ENCODE measurements around the gene UTP20. TPM values are rescaled to one million over a fixed set of nuclear protein-coding genes. Genes with fewer than 3 reads are reported as not detected.
"Not testable (repeated sequence)": the region's sequence is repeated elsewhere in the genome, so short reads cannot be mapped to it uniquely, and the experiment has no call there.

The UTP20 gene
- total and polyA plus RNA-seq, 2 donors (not counting 1 experiment from before 2014, with no cell fraction given): 3.0 to 19.7 TPM

DNA sequence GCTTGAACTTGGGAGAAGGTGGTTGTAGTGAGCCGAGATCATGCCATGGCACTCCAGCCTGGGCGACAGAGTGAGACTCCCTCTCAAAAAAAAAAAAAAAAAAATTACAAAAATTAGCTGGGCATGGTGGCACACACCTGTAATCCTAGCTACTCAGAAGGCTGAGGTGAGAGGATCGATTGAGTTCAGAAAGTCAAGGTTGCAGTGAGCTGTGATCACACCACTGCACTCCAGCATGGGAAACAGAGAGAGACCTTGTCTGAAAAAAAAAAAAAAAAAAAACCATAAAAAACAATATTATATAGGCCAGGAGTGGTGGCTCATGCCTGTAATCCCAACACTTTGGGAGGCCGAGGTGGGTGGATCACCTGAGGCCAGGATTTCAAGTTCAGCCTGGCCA is 142.2 kb downstream of the UTP20 start:
- H3K79me2 ChIP-seq (ENCODE audit: control insufficient read depth, insufficient read depth, low read length); H3K27ac Mint-ChIP-seq; H3K4me2 ChIP-seq (replicated peaks; ENCODE audit: low read depth, low read length, poor library complexity, severe bottlenecking); H3K9me3 Mint-ChIP-seq (ENCODE audit: insufficient read depth); H3K27me3 ChIP-seq (replicated peaks in 1 of 4; ENCODE audit: control extremely low read depth in 1 of 4, control insufficient read depth in 3 of 4, insufficient read depth in 4 of 4, low read length in 3 of 4); H3K36me3 ChIP-seq (replicated peaks in 1 of 2; ENCODE audit: control extremely low read depth in 1 of 2, control insufficient read depth in 1 of 2, extremely low read depth in 1 of 2, insufficient read depth in 2 of 2, low read length in 1 of 2); ATAC-seq (ENCODE audit: low read depth); H2AFZ ChIP-seq (ENCODE audit: insufficient read depth, low read depth, low read length, poor library complexity, severe bottlenecking); intact Hi-C loops (cut with micrococcal nuclease); H4K20me1 ChIP-seq (ENCODE audit: control insufficient read depth, insufficient read depth, low read length, poor library complexity, severe bottlenecking); CTCF ChIA-PET; H3K4me3 ChIP-seq (ENCODE audit: control extremely low read depth in 1 of 5, extremely low read depth in 1 of 5, insufficient read depth in 1 of 5, low read depth in 2 of 5, low read length in 4 of 5); POLR2A ChIA-PET; H3K4me1 ChIP-seq (ENCODE audit: control insufficient read depth in 2 of 2, insufficient read depth in 2 of 2, low read length in 2 of 2); H3K27me3 Mint-ChIP-seq; DNase-seq; H3K9me3 ChIP-seq (ENCODE audit: control extremely low read depth in 1 of 3, control insufficient read depth in 2 of 3, insufficient read depth in 1 of 3, low read length in 2 of 3); H3K4me3 Mint-ChIP-seq; H3K27ac ChIP-seq (ENCODE audit: low read length in 2 of 2); H3K9ac ChIP-seq (ENCODE audit: low read length); H3K4me1 Mint-ChIP-seq: not testable (repeated sequence)
- no CpG with 5 or more reads among the region's 4 CpGs for WGBS (ENCODE audit: insufficient coverage)

DNA sequence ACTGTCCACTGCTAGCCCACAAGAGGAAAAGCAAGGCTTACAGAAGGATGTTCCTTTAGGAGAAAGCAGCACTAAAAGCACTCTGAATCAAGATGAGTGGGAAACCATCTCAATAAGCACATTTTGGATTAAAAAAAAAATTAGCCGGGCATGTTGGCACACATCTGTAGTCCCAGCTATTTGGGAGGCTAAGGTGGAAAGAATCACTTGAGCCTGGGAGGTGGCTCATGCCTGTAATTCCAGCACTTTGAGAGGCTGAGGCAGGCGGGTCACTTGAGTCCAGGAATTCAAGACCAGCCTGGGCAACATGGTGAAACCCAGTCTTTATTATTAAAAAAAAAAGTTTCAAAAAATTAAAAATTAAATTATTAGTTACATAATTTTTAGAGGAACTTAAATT is 144.7 kb downstream of the UTP20 start:
- H3K79me2 ChIP-seq (ENCODE audit: control insufficient read depth, insufficient read depth, low read length): no peaks in the 10 kb centered on the region
- Mint-ChIP-seq H3K4me1 (no peaks in the 10 kb centered on the region), H3K27ac (no peak overlapping the region), H3K27me3 (peaks cover 11% of the 10 kb centered on the region), H3K4me3 (no peak overlapping the region), H3K9me3 (ENCODE audit: insufficient read depth) (no peaks in the 10 kb centered on the region)
- H3K4me1 ChIP-seq (ENCODE audit: control insufficient read depth in 2 of 2, insufficient read depth in 2 of 2, low read length in 2 of 2): no peaks in the 10 kb centered on the region
- ATAC-seq (ENCODE audit: low read depth) (no peak), DNase-seq (no peak)
- H3K9ac ChIP-seq (ENCODE audit: low read length): no peak overlapping the region
- TF ChIP-seq CTCF (IDR thresholded peaks at IDR 0.05): no peak
- no peak for TF ChIP-seq EZH2 (IDR thresholded peaks at IDR 0.05; ENCODE audit: borderline replicate concordance, insufficient read depth, low read depth, low read length, poor library complexity, severe bottlenecking)
- no peak overlapping the region for H2AFZ ChIP-seq (ENCODE audit: insufficient read depth, low read depth, low read length, poor library complexity, severe bottlenecking)
- peaks cover 0 to 3% (median 0%) of the 10 kb centered on the region in 4 experiments for H3K27me3 ChIP-seq (replicated peaks in 1 of 4; ENCODE audit: control extremely low read depth in 1 of 4, control insufficient read depth in 3 of 4, insufficient read depth in 4 of 4, low read length in 3 of 4)
- no peak overlapping the region for H3K4me2 ChIP-seq (replicated peaks; ENCODE audit: low read depth, low read length, poor library complexity, severe bottlenecking)
- no peaks in the 10 kb centered on the region for H3K9me3 ChIP-seq (ENCODE audit: control extremely low read depth in 1 of 3, control insufficient read depth in 2 of 3, insufficient read depth in 1 of 3, low read length in 2 of 3)
- no peak overlapping the region for H3K27ac ChIP-seq (ENCODE audit: low read length in 2 of 2)
- no peaks in the 10 kb centered on the region for H4K20me1 ChIP-seq (ENCODE audit: control insufficient read depth, insufficient read depth, low read length, poor library complexity, severe bottlenecking)
- H3K36me3 ChIP-seq (replicated peaks in 1 of 2; ENCODE audit: control extremely low read depth in 1 of 2, control insufficient read depth in 1 of 2, extremely low read depth in 1 of 2, insufficient read depth in 2 of 2, low read length in 1 of 2): no peaks in the 10 kb centered on the region
- POLR2A ChIA-PET: no interaction called here
- no peak overlapping the region for H3K4me3 ChIP-seq (ENCODE audit: control extremely low read depth in 1 of 5, extremely low read depth in 1 of 5, insufficient read depth in 1 of 5, low read depth in 2 of 5, low read length in 4 of 5)
- intact Hi-C loops (cut with micrococcal nuclease): no loop called here
- CTCF ChIA-PET: interaction anchor here (0.6 kb wide), 1 partner anchor 1053 kb away, joined by 3 read pairs; no protein-coding TSS in a partner anchor
- WGBS (ENCODE audit: insufficient coverage): 67% methylated on average over 1 of the region's 2 CpGs
